K562 (cell line): Measurements from ENCODE around the gene SYNGR3. TPM values are rescaled to one million over a fixed set of nuclear protein-coding genes. Genes with fewer than 3 reads are reported as not detected.

Source experiments
- MBD2 ChIP-seq: sonication (generic); IDR thresholded peaks from 2 replicates; pipeline ENCODE4 v1.6.1; 2016; ENCODE audit warnings: low read depth, borderline replicate concordance
- MYC ChIP-seq, 2 experiments: fragments of 250-450 bp in 1 of 2; sonication (Bioruptor Pico) in 1 of 2; IDR thresholded peaks; 2 replicates each; pipeline versions ENCODE4 v1.5.1 to v1.6.1; 2012 to 2021; ENCODE audit warnings: low read depth in 2 of 2, borderline replicate concordance in 1 of 2, improper control_type of control experiment in 1 of 2, low read length in 1 of 2, mild to moderate bottlenecking in 1 of 2, moderate library complexity in 1 of 2
- NR4A1 ChIP-seq, 2 experiments: fragments of 250-450 bp in 1 of 2; fragments of 450-650 bp in 1 of 2; sonication (Bioruptor Pico) in 1 of 2; IDR thresholded peaks; 2 replicates each; pipeline versions ENCODE4 v1.4.0 to v1.6.1; 2016 to 2020; ENCODE audit warnings: mild to moderate bottlenecking in 2 of 2, missing compliant biosample characterization in 1 of 2, missing genetic modification characterization in 1 of 2, moderate library complexity in 1 of 2
- SRSF7 ChIP-seq: fragments of 200-400 bp; formaldehyde crosslinking; optimal IDR thresholded peaks from 2 replicates; pipeline ENCODE3; 2017; ENCODE audit warnings: mild to moderate bottlenecking, low read depth, low read length
- TEAD2 ChIP-seq: fragments of 450-650 bp; IDR thresholded peaks from 2 replicates; pipeline ENCODE4 v1.6.1; 2016; ENCODE audit warnings: missing genetic modification characterization, control low read depth, missing compliant biosample characterization
- ZSCAN32 ChIP-seq: fragments of 450-650 bp; formaldehyde crosslinking; IDR thresholded peaks from 2 replicates; pipeline ENCODE4 v1.4.0; 2020; ENCODE audit warnings: mild to moderate bottlenecking, moderate library complexity
- polyA plus RNA-seq, 8 experiments: library from polyadenylated mRNA; depleted of rRNA in 4 of 8; stranded (reverse) in 5 of 8; unstranded in 3 of 8; fragments of >200 nt; fragmentation: Nextera tagmentation in 2 of 8; fragmentation: Illumina TruSeq in 1 of 8; extraction: Ambion mirVana in 2 of 8; extraction: Trizol in 1 of 8; gene quantifications; 2 replicates each; pipeline versions ENCODE4 v1.2.1 to v1.2.3, GENCODE V29; 2011 to 2014; ENCODE audit warnings: inconsistent platforms in 1 of 8, missing spikeins in 1 of 8
- total RNA-seq, 7 experiments: library from RNA; depleted of rRNA in 6 of 7; stranded (reverse); fragments of >200 nt in 6 of 7; fragmentation: Illumina TruSeq in 2 of 7; extraction: Trizol in 2 of 7; gene quantifications; 2 replicates each; pipeline versions ENCODE4 v1.2.1 to v1.2.3, GENCODE V29; 2011 to 2021; ENCODE audit warnings: low replicate concordance in 1 of 7
- TF ChIP-seq, protein P1 (sequence below), 2 experiments: IDR thresholded peaks; 2 replicates each; pipeline ENCODE4 v1.6.1; 2012; ENCODE audit warnings: improper control_type of control experiment in 2 of 2, low read depth in 2 of 2, low read length in 2 of 2, borderline replicate concordance in 1 of 2
- TF ChIP-seq, protein P2 (sequence below), 2 experiments: fragments of 450-650 bp; formaldehyde crosslinking in 1 of 2; IDR thresholded peaks; 2 replicates each; pipeline versions ENCODE4 v1.4.0 to v1.6.1; 2014 to 2020; ENCODE audit warnings: mild to moderate bottlenecking in 2 of 2, borderline replicate concordance in 1 of 2, low read depth in 1 of 2

SYNGR3 gene
- total and polyA plus RNA-seq, 9 of the 15 experiments (the other 6 are each of a cell fraction or from before 2014, with no cell fraction given), result 3.7 to 69.2 (median 36.3) TPM

DNA sequence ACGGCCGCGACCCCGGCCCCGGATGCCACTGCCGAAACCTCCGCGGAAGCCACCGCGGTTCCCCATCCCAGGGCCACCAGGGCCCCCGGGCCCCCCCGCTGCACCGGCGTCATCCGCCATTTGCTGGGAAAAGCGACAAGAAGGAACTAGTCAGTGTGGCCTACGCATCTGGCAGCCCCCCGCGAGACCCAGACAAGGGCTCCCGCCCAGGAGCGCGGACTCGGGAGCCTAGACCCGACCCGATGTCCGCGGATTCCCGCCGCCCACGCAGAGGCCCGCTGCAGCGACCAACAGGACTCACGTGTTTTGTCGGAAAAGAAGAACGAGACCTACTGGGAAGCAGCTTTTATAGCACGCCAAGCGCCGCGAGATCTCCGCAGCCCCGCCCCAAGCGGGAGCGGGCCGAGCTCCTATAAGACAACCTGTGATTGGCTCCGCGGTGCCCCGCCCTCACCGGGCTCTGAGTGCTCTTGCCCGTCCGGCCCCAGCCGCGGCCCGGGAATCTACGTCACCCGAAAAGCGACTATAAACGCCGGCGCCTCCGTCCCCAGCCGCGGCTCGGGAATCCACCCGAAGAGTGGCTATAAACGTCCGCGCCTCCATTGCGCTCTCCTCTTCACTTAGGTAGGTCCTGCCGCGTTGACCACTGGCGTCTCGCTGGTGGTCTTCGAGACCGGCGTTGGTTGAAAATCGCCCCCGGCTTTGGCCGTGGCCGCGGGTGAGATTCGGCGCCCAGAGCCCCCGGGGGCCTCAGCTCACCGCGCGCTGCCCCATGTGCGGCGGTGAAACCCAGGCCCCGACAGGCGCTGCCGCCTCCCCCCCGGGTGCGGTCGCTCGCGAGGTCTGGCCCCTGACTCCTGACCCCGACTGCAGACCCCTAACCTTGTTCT is 25.0 kb upstream of the SYNGR3 start, which contains the start of gene RPS2 (continued):
- TF ChIP-seq, protein P1, sequence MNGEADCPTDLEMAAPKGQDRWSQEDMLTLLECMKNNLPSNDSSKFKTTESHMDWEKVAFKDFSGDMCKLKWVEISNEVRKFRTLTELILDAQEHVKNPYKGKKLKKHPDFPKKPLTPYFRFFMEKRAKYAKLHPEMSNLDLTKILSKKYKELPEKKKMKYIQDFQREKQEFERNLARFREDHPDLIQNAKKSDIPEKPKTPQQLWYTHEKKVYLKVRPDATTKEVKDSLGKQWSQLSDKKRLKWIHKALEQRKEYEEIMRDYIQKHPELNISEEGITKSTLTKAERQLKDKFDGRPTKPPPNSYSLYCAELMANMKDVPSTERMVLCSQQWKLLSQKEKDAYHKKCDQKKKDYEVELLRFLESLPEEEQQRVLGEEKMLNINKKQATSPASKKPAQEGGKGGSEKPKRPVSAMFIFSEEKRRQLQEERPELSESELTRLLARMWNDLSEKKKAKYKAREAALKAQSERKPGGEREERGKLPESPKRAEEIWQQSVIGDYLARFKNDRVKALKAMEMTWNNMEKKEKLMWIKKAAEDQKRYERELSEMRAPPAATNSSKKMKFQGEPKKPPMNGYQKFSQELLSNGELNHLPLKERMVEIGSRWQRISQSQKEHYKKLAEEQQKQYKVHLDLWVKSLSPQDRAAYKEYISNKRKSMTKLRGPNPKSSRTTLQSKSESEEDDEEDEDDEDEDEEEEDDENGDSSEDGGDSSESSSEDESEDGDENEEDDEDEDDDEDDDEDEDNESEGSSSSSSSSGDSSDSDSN (IDR thresholded peaks at IDR 0.05; ENCODE audit: borderline replicate concordance in 1 of 2, low read depth in 2 of 2, low read length in 2 of 2), result no peak
- TF ChIP-seq, protein P2, sequence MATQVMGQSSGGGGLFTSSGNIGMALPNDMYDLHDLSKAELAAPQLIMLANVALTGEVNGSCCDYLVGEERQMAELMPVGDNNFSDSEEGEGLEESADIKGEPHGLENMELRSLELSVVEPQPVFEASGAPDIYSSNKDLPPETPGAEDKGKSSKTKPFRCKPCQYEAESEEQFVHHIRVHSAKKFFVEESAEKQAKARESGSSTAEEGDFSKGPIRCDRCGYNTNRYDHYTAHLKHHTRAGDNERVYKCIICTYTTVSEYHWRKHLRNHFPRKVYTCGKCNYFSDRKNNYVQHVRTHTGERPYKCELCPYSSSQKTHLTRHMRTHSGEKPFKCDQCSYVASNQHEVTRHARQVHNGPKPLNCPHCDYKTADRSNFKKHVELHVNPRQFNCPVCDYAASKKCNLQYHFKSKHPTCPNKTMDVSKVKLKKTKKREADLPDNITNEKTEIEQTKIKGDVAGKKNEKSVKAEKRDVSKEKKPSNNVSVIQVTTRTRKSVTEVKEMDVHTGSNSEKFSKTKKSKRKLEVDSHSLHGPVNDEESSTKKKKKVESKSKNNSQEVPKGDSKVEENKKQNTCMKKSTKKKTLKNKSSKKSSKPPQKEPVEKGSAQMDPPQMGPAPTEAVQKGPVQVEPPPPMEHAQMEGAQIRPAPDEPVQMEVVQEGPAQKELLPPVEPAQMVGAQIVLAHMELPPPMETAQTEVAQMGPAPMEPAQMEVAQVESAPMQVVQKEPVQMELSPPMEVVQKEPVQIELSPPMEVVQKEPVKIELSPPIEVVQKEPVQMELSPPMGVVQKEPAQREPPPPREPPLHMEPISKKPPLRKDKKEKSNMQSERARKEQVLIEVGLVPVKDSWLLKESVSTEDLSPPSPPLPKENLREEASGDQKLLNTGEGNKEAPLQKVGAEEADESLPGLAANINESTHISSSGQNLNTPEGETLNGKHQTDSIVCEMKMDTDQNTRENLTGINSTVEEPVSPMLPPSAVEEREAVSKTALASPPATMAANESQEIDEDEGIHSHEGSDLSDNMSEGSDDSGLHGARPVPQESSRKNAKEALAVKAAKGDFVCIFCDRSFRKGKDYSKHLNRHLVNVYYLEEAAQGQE (IDR thresholded peaks at IDR 0.05; ENCODE audit: borderline replicate concordance), result no peak
- TF ChIP-seq, protein P2 (CRISPR knock-in tag; IDR thresholded peaks at IDR 0.05; ENCODE audit: low read depth), result peak; percentile 47; the same call in 1 of the 2 replicates
- TF ChIP-seq ZSCAN32 (CRISPR knock-in tag) (0 out of 2 replicates have a peak, but pooled peaks have one; percentile 10), NR4A1 (CRISPR knock-in tag; IDR thresholded peaks at IDR 0.05) (peak; percentile 69; the same call in 1 of the 2 replicates), NR4A1 (tag; IDR thresholded peaks at IDR 0.05) (peak; percentile 46; the same call in 1 of the 2 replicates), MBD2 (peak; percentile 94), TEAD2 (tag) (no peak), MYC (IDR thresholded peaks at IDR 0.05; ENCODE audit: low read depth, low read length) (peak; percentile 99), MYC (CRISPR knock-in tag; IDR thresholded peaks at IDR 0.05; ENCODE audit: borderline replicate concordance, low read depth) (peak; percentile 97; the same call in 1 of the 2 replicates), SRSF7 (no peak)
